Measurements from ENCODE around the gene NACC1. TPM values are rescaled to one million over a fixed set of nuclear protein-coding genes. Genes with fewer than 3 reads are reported as not detected.

NACC1 gene
- total RNA-seq, 1 donor from 2014 or later, result 10.4 TPM

DNA sequence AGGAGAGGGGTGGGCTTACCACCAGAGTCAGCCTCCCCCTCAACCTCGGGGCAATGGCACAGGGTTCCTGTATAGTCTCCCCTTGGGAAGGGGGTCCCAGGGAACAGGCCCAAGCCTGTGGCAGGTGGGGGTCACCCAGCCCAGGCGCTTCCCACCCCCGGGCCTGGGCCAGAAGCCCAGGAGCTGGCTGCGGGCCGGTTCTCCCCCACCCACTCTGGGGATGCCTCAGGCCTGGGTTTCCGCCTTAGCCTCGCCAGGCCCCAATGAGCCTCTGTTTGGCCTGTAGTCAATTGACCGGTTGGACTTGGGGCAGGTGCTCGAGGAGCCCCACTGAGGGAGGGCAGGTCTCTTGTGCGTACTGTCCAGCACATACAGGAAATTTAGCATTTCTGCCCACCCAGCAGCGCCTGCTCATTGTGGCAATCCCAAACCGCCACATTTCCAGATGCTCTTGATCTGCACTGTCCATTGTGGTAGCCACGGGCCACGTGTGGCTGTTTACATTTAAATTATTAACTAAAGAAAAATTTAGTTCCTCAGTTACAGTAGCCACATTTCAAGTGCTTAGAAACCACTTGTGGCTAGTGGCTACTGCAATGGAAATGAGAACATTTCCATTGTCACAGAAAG is 25.3 kb upstream of the NACC1 start:
- Histone ChIP-seq H3K4me1 (ENCODE audit: control insufficient read depth in 3 of 3, insufficient read depth in 3 of 3, low read length in 3 of 3) (peaks cover 34 to 52% (median 50%) of the 10 kb centered on the region in 3 donors), H3K9me3 (ENCODE audit: control insufficient read depth in 3 of 3, low read length in 3 of 3) (no peaks in the 10 kb centered on the region), H3K27me3 (ENCODE audit: control insufficient read depth in 3 of 3, insufficient read depth in 3 of 3, low read length in 3 of 3) (no peaks in the 10 kb centered on the region), H3K36me3 (ENCODE audit: control insufficient read depth in 3 of 3, insufficient read depth in 3 of 3, low read length in 3 of 3) (peaks cover 12 to 18% (median 18%) of the 10 kb centered on the region in 3 donors), H3K9ac (ENCODE audit: low read depth in 1 of 3, low read length in 3 of 3) (peak overlapping the region in 2 of 3 donors; percentile 14 to 60), H3K4me3 (ENCODE audit: low read length in 3 of 3) (no peak overlapping the region), H3K27ac (ENCODE audit: low read depth, low read length) (peak overlapping the region; percentile 87)

DNA sequence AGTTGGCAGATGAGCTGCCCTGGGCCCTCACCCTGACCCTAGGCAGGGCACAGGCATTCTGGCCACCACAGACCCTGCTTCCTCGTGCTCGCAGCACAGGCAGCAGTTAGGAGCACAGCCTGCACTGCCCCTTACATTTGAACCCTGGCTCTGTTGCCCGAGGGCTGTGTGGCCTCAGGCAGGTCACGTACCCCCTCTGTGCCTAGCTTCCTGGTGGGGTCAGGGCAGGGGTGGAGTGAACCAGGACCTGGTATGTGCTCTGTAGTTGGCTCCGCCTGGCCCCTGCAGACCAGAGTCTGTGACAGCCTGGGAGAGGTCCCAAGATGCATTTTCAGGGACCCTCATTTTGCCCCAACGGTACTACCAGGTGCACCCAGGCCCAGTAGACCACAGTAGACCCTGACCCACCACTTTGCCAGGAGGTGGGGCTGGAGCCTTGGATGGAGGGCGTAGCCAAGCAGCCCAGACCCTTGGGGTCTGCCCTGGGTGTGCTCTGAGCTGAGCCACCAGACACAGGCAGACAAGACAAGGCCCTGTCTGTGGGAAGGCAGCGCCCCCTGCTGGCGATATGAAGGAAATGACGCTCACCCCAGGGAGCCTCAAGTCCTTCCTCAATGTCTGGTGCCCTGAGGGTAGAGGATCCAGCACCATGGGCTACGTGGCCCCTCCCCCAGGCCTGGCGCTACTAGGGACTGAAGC is 24.5 kb upstream of the NACC1 start:
- Histone ChIP-seq H3K9ac (ENCODE audit: low read depth in 1 of 3, low read length in 3 of 3) (peak overlapping the region in 1 of 3 donors; percentile 51), H3K36me3 (ENCODE audit: control insufficient read depth in 3 of 3, insufficient read depth in 3 of 3, low read length in 3 of 3) (peaks cover 12 to 18% (median 18%) of the 10 kb centered on the region in 3 donors), H3K9me3 (ENCODE audit: control insufficient read depth in 3 of 3, low read length in 3 of 3) (no peaks in the 10 kb centered on the region), H3K27ac (ENCODE audit: low read depth, low read length) (peak overlapping the region; percentile 87), H3K27me3 (ENCODE audit: control insufficient read depth in 3 of 3, insufficient read depth in 3 of 3, low read length in 3 of 3) (no peaks in the 10 kb centered on the region), H3K4me1 (ENCODE audit: control insufficient read depth in 3 of 3, insufficient read depth in 3 of 3, low read length in 3 of 3) (peaks cover 34 to 55% (median 50%) of the 10 kb centered on the region in 3 donors), H3K4me3 (ENCODE audit: low read length in 3 of 3) (no peak overlapping the region)

DNA sequence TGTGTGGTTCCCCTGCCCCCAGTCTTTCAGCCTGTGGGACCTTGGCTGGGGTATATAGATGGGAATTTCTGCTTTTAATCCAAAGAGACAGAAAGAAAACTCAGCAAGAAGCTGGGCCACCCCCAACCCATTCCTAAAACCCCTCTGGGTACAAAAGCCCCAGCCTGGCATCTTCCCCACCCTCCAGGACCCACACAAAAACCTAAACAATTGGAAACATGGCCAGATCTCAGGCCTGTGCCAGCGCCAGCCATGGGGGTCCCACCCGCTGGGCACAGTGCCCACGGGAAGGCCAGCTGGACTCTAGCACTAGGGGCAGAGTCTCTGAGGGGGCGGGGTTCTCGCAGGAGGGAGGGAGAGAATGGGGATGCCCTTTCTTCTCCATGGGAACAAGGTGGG is 24.0 kb upstream of the NACC1 start:
- H3K9me3 ChIP-seq (ENCODE audit: control insufficient read depth in 3 of 3, low read length in 3 of 3), result no peaks in the 10 kb centered on the region
- peaks cover 9 to 18% (median 17%) of the 10 kb centered on the region in 3 donors for H3K36me3 ChIP-seq (ENCODE audit: control insufficient read depth in 3 of 3, insufficient read depth in 3 of 3, low read length in 3 of 3)
- no peaks in the 10 kb centered on the region for H3K27me3 ChIP-seq (ENCODE audit: control insufficient read depth in 3 of 3, insufficient read depth in 3 of 3, low read length in 3 of 3)
- H3K27ac ChIP-seq (ENCODE audit: low read depth, low read length), result peak overlapping the region; percentile 40
- H3K4me1 ChIP-seq (ENCODE audit: control insufficient read depth in 3 of 3, insufficient read depth in 3 of 3, low read length in 3 of 3), result peaks cover 34 to 55% (median 52%) of the 10 kb centered on the region in 3 donors
- H3K9ac ChIP-seq (ENCODE audit: low read depth in 1 of 3, low read length in 3 of 3), result peak overlapping the region in 1 of 3 donors; percentile 45
- no peak overlapping the region for H3K4me3 ChIP-seq (ENCODE audit: low read length in 3 of 3)

DNA sequence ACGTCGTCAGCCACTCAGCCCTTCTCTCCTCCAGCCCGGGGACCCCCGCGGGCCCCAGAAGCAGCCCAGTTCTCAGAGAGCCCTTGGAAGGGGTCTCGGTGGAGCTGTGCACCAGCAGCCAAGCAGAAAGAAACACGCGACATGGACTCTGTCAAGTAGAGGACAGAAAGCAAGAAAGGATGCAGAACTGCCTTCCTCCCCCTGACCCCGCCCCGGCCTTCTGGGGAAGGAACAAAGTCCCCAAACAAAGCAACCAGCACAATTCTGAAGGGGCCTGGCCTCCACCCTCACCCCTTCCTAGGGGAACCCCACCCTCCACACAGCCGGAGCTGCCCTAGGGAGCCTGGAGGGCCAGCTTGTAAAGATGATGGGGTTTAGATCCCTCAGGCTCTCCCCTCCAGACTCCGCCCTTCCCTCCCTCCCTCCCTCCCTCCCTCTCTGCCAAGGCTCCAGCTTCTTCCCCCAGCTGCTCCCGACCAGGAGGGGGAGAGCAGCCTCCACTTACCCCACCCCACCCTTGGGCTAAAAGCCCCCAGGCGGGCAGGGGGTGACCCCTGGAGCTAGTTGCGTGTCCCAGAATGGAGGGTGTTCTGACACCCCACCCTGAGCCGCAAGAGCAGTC is 23.2 kb upstream of the NACC1 start:
- H3K27ac ChIP-seq (ENCODE audit: low read depth, low read length), result no peak overlapping the region
- H3K27me3 ChIP-seq (ENCODE audit: control insufficient read depth in 3 of 3, insufficient read depth in 3 of 3, low read length in 3 of 3), result no peaks in the 10 kb centered on the region
- H3K9ac ChIP-seq (ENCODE audit: low read depth in 1 of 3, low read length in 3 of 3), result peak overlapping the region in 1 of 3 donors; percentile 16
- no peaks in the 10 kb centered on the region for H3K9me3 ChIP-seq (ENCODE audit: control insufficient read depth in 3 of 3, low read length in 3 of 3)
- peaks cover 2 to 13% (median 10%) of the 10 kb centered on the region in 3 donors for H3K36me3 ChIP-seq (ENCODE audit: control insufficient read depth in 3 of 3, insufficient read depth in 3 of 3, low read length in 3 of 3)
- peaks cover 33 to 50% (median 48%) of the 10 kb centered on the region in 3 donors for H3K4me1 ChIP-seq (ENCODE audit: control insufficient read depth in 3 of 3, insufficient read depth in 3 of 3, low read length in 3 of 3)
- no peak overlapping the region for H3K4me3 ChIP-seq (ENCODE audit: low read length in 3 of 3)

DNA sequence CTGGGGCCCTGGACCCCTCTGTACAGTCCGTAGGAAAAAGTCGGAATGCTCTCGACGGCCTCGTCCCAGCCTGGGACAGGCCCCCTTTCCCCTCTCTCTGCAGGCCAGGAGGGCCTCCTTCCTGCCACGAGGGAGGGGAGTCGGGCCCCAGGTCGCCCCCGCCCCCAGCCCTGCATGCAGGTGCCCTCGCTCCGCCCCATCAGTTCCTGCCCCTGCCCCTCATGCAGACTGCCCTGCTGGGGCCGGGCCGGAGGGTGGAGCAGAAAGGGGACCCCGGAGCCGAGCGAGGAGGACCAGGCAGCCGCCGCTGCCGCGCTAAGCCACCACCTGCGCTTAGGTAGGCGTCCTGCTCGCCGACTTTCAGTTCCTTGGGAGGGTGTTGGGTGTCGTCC is 22.7 kb upstream of the NACC1 start:
- Histone ChIP-seq H3K36me3 (ENCODE audit: control insufficient read depth in 3 of 3, insufficient read depth in 3 of 3, low read length in 3 of 3) (peaks cover 0 to 13% (median 5%) of the 10 kb centered on the region in 3 donors), H3K9me3 (ENCODE audit: control insufficient read depth in 3 of 3, low read length in 3 of 3) (no peaks in the 10 kb centered on the region), H3K9ac (ENCODE audit: low read depth in 1 of 3, low read length in 3 of 3) (peak overlapping the region in 1 of 3 donors; percentile 16), H3K27ac (ENCODE audit: low read depth, low read length) (no peak overlapping the region), H3K4me1 (ENCODE audit: control insufficient read depth in 3 of 3, insufficient read depth in 3 of 3, low read length in 3 of 3) (peaks cover 28 to 49% (median 46%) of the 10 kb centered on the region in 3 donors), H3K4me3 (ENCODE audit: low read length in 3 of 3) (no peak overlapping the region), H3K27me3 (ENCODE audit: control insufficient read depth in 3 of 3, insufficient read depth in 3 of 3, low read length in 3 of 3) (no peaks in the 10 kb centered on the region)

DNA sequence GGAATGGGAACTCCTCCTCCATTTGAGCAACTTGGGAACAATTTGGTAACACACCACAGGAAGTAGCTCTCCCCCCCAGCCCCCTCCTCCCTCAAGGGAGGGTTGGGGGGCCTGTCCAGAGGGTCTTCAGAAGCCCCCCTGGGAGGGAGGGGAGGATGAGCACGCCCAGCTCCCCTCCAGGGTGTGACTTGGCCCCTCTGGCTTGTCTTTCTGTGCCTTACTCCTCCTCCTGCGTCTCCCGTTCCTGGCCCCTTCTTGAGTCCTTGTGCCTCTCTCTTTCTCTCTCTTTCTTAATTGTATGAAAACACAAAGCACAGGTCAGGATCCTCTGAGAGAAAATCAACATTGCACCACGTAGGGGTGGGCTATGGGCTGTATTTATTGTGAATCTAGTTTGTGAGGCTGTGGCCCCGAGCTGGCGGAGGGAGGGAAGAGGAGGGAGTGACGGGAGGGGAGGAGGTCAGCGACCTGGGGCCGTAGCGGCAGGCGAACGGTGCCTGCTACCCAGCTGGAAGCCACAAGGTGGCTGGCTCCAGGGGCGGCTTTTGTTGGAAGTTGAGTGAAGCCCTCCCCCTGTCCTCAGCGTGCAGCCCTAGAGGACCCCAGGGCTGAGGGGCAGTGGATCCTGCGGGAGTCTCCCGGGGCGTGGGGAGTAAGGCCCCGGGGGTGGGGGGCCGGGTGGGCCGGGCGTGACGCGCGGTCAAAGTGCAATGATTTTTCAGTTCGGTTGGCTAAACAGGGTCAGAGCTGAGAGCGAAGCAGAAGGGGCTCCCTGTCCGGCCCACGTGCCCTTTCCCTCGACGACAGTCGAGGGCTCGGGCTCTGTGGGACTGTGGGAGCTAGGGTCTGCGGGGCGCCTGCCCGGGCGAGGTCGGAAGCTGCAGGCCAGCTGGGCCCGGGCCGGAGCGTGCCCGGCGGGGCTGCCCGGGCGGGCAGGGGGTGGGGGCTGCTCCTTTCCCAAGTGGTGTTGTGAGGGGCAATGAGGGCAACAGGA is 21.8 kb upstream of the NACC1 start:
- Histone ChIP-seq H3K4me3 (ENCODE audit: low read length in 3 of 3) (peak overlapping the region in 1 of 3 donors; percentile 14), H3K9ac (ENCODE audit: low read depth in 1 of 3, low read length in 3 of 3) (peak overlapping the region in 1 of 3 donors; percentile 45), H3K4me1 (ENCODE audit: control insufficient read depth in 3 of 3, insufficient read depth in 3 of 3, low read length in 3 of 3) (peaks cover 23 to 45% (median 40%) of the 10 kb centered on the region in 3 donors), H3K36me3 (ENCODE audit: control insufficient read depth in 3 of 3, insufficient read depth in 3 of 3, low read length in 3 of 3) (peaks cover 0 to 11% (median 3%) of the 10 kb centered on the region in 3 donors), H3K27ac (ENCODE audit: low read depth, low read length) (no peak overlapping the region), H3K9me3 (ENCODE audit: control insufficient read depth in 3 of 3, low read length in 3 of 3) (no peaks in the 10 kb centered on the region), H3K27me3 (ENCODE audit: control insufficient read depth in 3 of 3, insufficient read depth in 3 of 3, low read length in 3 of 3) (no peaks in the 10 kb centered on the region)

DNA sequence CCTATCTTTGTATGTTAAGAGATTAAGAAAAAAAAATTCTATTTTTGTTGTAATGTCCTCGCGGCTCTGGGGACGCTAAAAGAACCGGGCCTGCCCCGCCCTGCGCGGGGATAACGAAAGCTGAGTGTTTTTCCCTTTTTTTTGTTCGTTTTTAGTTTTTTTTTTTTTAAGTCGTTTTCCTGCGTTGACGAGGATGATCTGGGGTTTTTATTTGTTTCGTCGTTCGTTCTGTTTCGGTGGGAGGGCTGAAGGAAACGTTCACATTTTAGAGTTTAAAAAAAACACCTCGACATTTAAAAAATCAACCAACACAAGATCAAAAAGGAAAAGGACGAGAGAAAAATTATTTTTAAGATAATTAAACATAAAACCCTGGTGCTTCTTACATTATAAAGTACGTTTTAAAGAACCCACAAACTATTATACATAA is 21.0 kb upstream of the NACC1 start:
- H3K9ac ChIP-seq (ENCODE audit: low read depth in 1 of 3, low read length in 3 of 3), result no peak overlapping the region

DNA sequence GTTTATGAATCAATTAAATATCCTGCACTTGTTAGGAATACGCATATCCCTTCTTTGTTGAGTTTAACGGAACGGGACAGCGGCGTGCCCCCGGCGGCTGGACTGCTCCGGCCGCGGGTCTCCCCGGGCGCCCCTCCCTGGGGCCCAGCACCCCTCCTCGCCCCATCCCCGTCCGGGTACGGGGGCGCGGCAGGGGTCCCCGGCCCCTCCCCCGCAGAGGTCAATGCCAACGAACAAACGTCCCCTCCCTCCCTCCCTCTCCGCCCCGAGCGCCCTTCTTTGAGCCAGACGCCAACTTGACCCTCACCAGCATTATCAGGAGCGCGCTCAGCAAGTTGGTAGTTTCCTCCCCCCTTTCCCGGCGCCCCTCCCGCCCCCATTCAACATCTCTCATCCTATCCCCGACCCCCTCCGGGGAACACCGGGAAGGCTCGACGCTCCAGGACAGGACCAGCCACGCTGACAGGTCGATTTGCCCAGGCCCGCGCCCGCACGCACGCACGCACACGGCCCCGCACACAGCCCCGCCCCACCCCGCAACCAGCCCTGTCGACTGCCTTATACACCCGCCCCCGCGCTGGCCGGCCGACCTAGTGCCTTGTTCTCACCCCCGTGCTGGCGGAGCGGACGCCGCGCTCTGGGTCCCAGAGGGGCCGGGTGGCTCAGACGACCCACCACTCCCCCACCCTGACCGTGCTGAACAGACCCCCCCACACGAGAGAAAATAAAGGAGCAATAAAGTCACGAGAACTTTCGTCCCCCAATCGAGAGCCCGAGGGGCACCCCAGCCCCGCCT is 20.4 kb upstream of the NACC1 start:
- H3K27ac ChIP-seq (ENCODE audit: low read depth, low read length), result no peak overlapping the region
- H3K27me3 ChIP-seq (ENCODE audit: control insufficient read depth in 3 of 3, insufficient read depth in 3 of 3, low read length in 3 of 3), result no peaks in the 10 kb centered on the region
- no peak overlapping the region for H3K9ac ChIP-seq (ENCODE audit: low read depth in 1 of 3, low read length in 3 of 3)
- H3K36me3 ChIP-seq (ENCODE audit: control insufficient read depth in 3 of 3, insufficient read depth in 3 of 3, low read length in 3 of 3), result peaks cover 0 to 11% (median 3%) of the 10 kb centered on the region in 3 donors
- H3K4me3 ChIP-seq (ENCODE audit: low read length in 3 of 3), result no peak overlapping the region
- H3K9me3 ChIP-seq (ENCODE audit: control insufficient read depth in 3 of 3, low read length in 3 of 3), result no peaks in the 10 kb centered on the region
- H3K4me1 ChIP-seq (ENCODE audit: control insufficient read depth in 3 of 3, insufficient read depth in 3 of 3, low read length in 3 of 3), result peaks cover 26 to 43% (median 35%) of the 10 kb centered on the region in 3 donors

More for the DNA sequence above, 21.0 kb upstream of the NACC1 start:
- no peaks in the 10 kb centered on the region for H3K9me3 ChIP-seq (ENCODE audit: control insufficient read depth in 3 of 3, low read length in 3 of 3)
- peaks cover 0 to 11% (median 3%) of the 10 kb centered on the region in 3 donors for H3K36me3 ChIP-seq (ENCODE audit: control insufficient read depth in 3 of 3, insufficient read depth in 3 of 3, low read length in 3 of 3)
- no peak overlapping the region for H3K27ac ChIP-seq (ENCODE audit: low read depth, low read length)
- no peak overlapping the region for H3K4me3 ChIP-seq (ENCODE audit: low read length in 3 of 3)
- no peaks in the 10 kb centered on the region for H3K27me3 ChIP-seq (ENCODE audit: control insufficient read depth in 3 of 3, insufficient read depth in 3 of 3, low read length in 3 of 3)
- H3K4me1 ChIP-seq (ENCODE audit: control insufficient read depth in 3 of 3, insufficient read depth in 3 of 3, low read length in 3 of 3), result peaks cover 28 to 44% (median 36%) of the 10 kb centered on the region in 3 donors

Measured in skeletal muscle tissue (tissue), 4 donors.